Ishikawa (cell line): ENCODE data around the gene SIRT3.

Source experiments
- CEBPB ChIP-seq: IDR thresholded peaks from 2 replicates; pipeline ENCODE4 v1.6.1; 2012
- EP300 ChIP-seq: IDR thresholded peaks from 2 replicates; pipeline ENCODE4 v1.6.1; 2012; ENCODE audit warnings: borderline replicate concordance
- RAD21 ChIP-seq: IDR thresholded peaks from 2 replicates; pipeline ENCODE4 v1.6.1; 2012; ENCODE audit warnings: low read depth

GRCh38 chr11:270451-271318 lies 34.5 kb upstream of the SIRT3 start:
- no peak for TF ChIP-seq RAD21
- TF ChIP-seq EP300, result no peak
- no peak for TF ChIP-seq CEBPB
